Upper lobe of left lung (tissue), 6 donors: Measurements from ENCODE around the gene SFSWAP. TPM values are rescaled to one million over a fixed set of nuclear protein-coding genes. Genes with fewer than 3 reads are reported as not detected.

Experiments used
- ATAC-seq, 2 donors: fragments of 200-7000 bp; cut with Tn5 transposase; one replicate each; pipeline ENCODE4 v1.9.1; 2022; ENCODE audit warnings: mild to moderate bottlenecking in 2 of 2, moderate library complexity in 2 of 2; ENCODE audit not compliant: low FRiP score in 2 of 2
- DNase-seq, 2 donors: peaks; one replicate each; pipeline ENCODE4 v3.0.0-alpha.2; 2019 to 2020
- H3K27ac ChIP-seq, 4 donors: fragments of 200-600 bp; sonication (generic); one replicate each; pipeline ENCODE4 v1.5.1; 2016 to 2019
- H3K27me3 ChIP-seq, 4 donors: fragments of 200-600 bp; sonication (generic); one replicate each; pipeline ENCODE4 v1.5.1; 2017 to 2019
- H3K36me3 ChIP-seq, 4 donors: fragments of 200-600 bp; sonication (generic); one replicate each; pipeline ENCODE4 v1.5.1; 2016 to 2019
- H3K4me1 ChIP-seq, 4 donors: fragments of 200-600 bp; sonication (generic); one replicate each; pipeline ENCODE4 v1.5.1; 2018 to 2019
- H3K4me3 ChIP-seq, 4 donors: fragments of 200-600 bp; sonication (generic); one replicate each; pipeline ENCODE4 v1.5.1; 2017 to 2019; ENCODE audit warnings: mild to moderate bottlenecking in 2 of 4, moderate library complexity in 1 of 4
- H3K9me3 ChIP-seq, 4 donors: fragments of 200-600 bp; sonication (generic); one replicate each; pipeline ENCODE4 v1.5.1; 2018 to 2019
- CTCF ChIP-seq, 6 experiments: fragments of 450-650 bp in 4 of 6; fragments of 200-600 bp in 2 of 6; sonication (generic) in 2 of 6; IDR thresholded peaks; one replicate each; pipeline ENCODE4 v1.5.1; 2016 to 2019; ENCODE audit warnings: antibody characterized with exemption in 6 of 6
- EP300 ChIP-seq, 4 donors: sonication (generic); formaldehyde crosslinking; IDR thresholded peaks; one replicate each; pipeline ENCODE4 v1.5.1; 2017; ENCODE audit warnings: antibody characterized with exemption in 4 of 4, control low read depth in 2 of 4
- POLR2A ChIP-seq, 4 donors: fragments of 450-650 bp; IDR thresholded peaks; one replicate each; pipeline ENCODE4 v1.5.1; 2016 to 2017; ENCODE audit warnings: antibody characterized with exemption in 4 of 4, mild to moderate bottlenecking in 2 of 4
- POLR2AphosphoS5 ChIP-seq, 2 donors: sonication (generic); formaldehyde crosslinking; IDR thresholded peaks; one replicate each; pipeline ENCODE4 v1.5.1; 2017; ENCODE audit warnings: antibody characterized with exemption in 2 of 2
- WGBS, 2 donors: methylation state at CpG; one replicate each; pipeline ENCODE4 v1.1.5; 2017 to 2018; 5-methylcytosine and 5-hydroxymethylcytosine counted together
- total RNA-seq, 6 donors: library from RNA; depleted of rRNA in 4 of 6; stranded (reverse); fragments of >200 nt in 4 of 6; gene quantifications; one replicate each; pipeline versions ENCODE4 v1.1.0 to v1.2.1, GENCODE V29; 2016 to 2021
- donor health status: DM: no; HTN: no; CAD: no; lungs with moderate emphysema.
- donor health status: DM: no; HTN: yes; CAD: no; lungs with severe emphysema.

The SFSWAP gene
- total RNA-seq, 6 donors from 2014 or later: 33.9 to 136 (median 51.4) TPM

- WGBS, 2 donors: 23 to 24% methylated on average over 8 to 10 of the region's 10 CpGs
Measured at GRCh38 chr12:131682510-131682895, 28.4 kb upstream of the SFSWAP start.

DNA sequence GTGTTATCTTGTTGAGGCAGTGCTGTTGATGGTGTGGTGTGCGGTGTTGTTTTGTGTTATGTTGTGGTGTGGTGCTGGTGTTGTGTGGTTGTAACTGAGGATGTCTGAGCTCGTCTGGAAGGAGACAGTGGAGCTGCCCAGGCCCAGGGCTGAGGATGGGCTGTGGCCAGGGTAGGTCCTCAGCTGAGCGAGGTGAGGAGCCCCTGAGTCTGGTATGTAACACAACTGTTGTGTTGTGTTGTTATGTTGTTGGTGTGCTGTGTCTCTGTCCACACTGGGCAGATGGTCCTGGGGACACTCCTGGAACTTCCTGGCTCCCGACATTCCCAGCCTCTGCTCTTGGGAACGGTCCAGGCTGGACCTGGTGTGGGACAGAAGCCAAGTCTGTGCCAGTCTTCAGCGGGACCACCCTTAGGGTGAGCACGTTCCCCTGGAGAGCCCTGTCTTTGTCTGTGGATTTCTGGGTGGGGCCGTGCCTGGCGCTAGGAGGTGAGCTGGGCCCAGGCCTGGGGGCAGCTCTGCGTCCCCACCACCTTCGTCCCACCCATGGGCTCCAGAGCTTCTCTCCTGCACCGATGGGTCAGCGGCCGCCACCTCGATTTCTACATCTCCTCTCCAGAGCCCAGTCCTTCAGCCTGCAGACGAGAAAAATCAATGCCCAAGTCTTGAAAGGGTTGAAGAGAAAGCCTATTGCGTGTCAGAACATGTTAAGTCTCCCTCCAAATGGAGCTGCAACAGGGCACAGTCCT lies 27.4 kb upstream of the SFSWAP start:
- DNase-seq (no peak), ATAC-seq (no peak)
- H3K4me1 ChIP-seq: peaks cover 0 to 8% (median 0%) of the 10 kb centered on the region in 4 donors
- no peak overlapping the region for H3K4me3 ChIP-seq
- TF ChIP-seq POLR2A (IDR thresholded peaks at IDR 0.05): no peak
- no peak for TF ChIP-seq CTCF (IDR thresholded peaks at IDR 0.05)
- TF ChIP-seq EP300 (IDR thresholded peaks at IDR 0.05): no peak
- no peak for TF ChIP-seq POLR2AphosphoS5 (IDR thresholded peaks at IDR 0.05)
- no peak overlapping the region for H3K27ac ChIP-seq
- H3K36me3 ChIP-seq: no peaks in the 10 kb centered on the region
- no peaks in the 10 kb centered on the region for H3K9me3 ChIP-seq
- 78 to 79% methylated on average over 11 to 17 of the region's 17 CpGs for WGBS, 2 donors
- H3K27me3 ChIP-seq: no peaks in the 10 kb centered on the region

More at GRCh38 chr12:131682510-131682895, 28.4 kb upstream of the SFSWAP start:
- Histone ChIP-seq H3K4me3 (peak overlapping the region in 1 of 4 donors; percentile 28), H3K9me3 (no peaks in the 10 kb centered on the region), H3K36me3 (no peaks in the 10 kb centered on the region), H3K27ac (no peak overlapping the region), H3K4me1 (peaks cover 0 to 8% (median 0%) of the 10 kb centered on the region in 4 donors), H3K27me3 (no peaks in the 10 kb centered on the region)
- no peak for ATAC-seq
- DNase-seq: no peak
- no peak for TF ChIP-seq POLR2AphosphoS5 (IDR thresholded peaks at IDR 0.05)
- no peak for TF ChIP-seq CTCF (IDR thresholded peaks at IDR 0.05)
- TF ChIP-seq POLR2A (IDR thresholded peaks at IDR 0.05): no peak
- TF ChIP-seq EP300 (IDR thresholded peaks at IDR 0.05): no peak

DNA sequence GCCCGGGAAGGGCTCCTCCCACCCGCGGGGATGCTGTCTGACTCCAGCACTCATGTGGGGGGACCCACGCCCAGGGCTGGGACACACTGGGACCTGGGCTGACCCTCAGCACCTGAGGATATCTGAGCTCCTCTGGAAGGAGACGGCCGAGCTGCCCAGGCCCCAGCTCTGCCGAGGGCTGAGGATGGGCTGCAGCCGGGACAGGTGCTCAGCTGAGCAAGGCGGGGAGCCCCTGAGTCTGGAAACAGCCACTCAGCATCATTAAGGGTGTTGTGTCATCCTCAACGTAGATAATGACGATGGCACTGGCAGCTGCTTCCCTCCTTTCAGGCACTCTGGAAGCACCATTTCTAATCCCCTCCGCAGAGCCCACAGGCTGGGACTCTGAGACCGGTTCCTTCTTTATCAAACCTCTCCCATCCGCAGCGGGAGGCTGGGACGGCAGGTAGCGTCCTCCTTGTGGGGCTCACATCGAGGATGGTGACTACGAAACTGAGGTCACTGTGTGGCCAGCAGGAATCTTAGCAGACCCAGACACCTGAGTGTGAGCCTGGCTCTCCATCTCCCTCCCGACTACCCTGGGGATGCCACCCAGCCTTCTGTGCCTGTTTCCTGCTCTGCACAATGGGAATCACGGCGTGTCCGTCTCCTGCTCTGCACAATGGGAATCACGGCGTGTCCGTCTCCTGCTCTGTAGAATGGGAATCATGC lies 26.7 kb upstream of the SFSWAP start:
- WGBS, 2 donors: 76 to 77% methylated on average over 12 to 21 of the region's 26 CpGs
- Histone ChIP-seq H3K27me3 (no peaks in the 10 kb centered on the region), H3K36me3 (no peaks in the 10 kb centered on the region), H3K4me1 (peaks cover 0 to 8% (median 0%) of the 10 kb centered on the region in 4 donors), H3K4me3 (no peak overlapping the region), H3K9me3 (no peaks in the 10 kb centered on the region), H3K27ac (no peak overlapping the region)
- DNase-seq (peak in 1 of 2 donors; percentile 69), ATAC-seq (peak in 1 of 2 donors; percentile 14)
- TF ChIP-seq EP300 (IDR thresholded peaks at IDR 0.05) (no peak), POLR2A (IDR thresholded peaks at IDR 0.05) (no peak), CTCF (IDR thresholded peaks at IDR 0.05) (no peak), POLR2AphosphoS5 (IDR thresholded peaks at IDR 0.05) (no peak)

DNA sequence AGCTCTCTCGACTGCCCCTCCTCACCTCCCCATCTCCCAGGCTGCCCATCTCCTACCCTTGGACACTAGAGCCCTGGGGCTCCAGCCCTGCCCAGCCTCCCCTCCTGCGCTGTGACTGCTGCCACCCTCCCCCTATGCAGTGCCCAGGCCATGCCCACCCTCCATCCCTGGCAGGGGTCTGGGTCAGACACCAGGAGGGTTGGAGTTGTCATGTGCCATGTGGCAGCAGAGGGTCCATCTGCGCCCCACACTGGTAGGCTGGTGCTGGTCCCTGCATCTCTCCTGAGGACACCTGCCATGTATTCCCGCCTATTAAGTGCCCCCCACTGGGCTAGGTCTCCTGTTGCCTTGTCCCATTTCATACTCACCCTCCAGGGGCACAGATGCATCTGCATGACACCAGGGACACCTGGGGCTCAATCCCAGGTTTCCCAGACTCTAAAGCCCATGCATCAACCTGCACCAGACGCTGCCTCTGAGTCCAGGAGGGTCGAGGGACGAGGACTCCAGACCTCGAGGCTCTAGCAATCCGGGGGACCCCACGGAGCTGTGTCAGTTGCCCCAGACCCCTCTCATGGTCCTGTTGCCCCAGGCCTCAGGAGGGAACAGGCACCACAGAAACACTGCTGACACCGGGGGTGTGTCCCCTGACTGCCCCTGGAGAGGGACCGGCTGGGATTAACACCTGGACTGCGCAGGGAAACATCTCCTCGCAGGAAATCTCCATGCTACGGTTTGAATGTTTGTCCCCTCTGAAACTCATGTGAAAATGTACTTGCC lies 23.4 kb upstream of the SFSWAP start:
- peak in 1 of 2 donors; percentile 8 for ATAC-seq
- 78 to 86% methylated on average over 8 to 14 of the region's 15 CpGs for WGBS, 2 donors
- Histone ChIP-seq H3K9me3 (no peaks in the 10 kb centered on the region), H3K4me1 (no peaks in the 10 kb centered on the region), H3K36me3 (no peaks in the 10 kb centered on the region), H3K27me3 (no peaks in the 10 kb centered on the region), H3K27ac (no peak overlapping the region), H3K4me3 (no peak overlapping the region)
- no peak for DNase-seq
- TF ChIP-seq POLR2AphosphoS5 (IDR thresholded peaks at IDR 0.05) (no peak), EP300 (IDR thresholded peaks at IDR 0.05) (no peak), POLR2A (IDR thresholded peaks at IDR 0.05) (no peak), CTCF (IDR thresholded peaks at IDR 0.05) (no peak)
